Activated CD8-positive, alpha-beta memory T cell treated with anti-CD3 and anti-CD28 coated beads, Interleukin-2, amount 50 U/mL, for 4 hours (primary cell): ENCODE data around the gene B3GNT3.
A peak's percentile ranks its signal among the peaks of the same experiment; 100 is the strongest.

Experiments used
- DNase-seq: peaks from one replicate; pipeline ENCODE4 v3.0.0-alpha.2; 2020

B3GNT3 gene

GRCh38 chr19:17836530-17836929 lies 41.6 kb downstream of the B3GNT3 start:
- no peak for DNase-seq

DNA sequence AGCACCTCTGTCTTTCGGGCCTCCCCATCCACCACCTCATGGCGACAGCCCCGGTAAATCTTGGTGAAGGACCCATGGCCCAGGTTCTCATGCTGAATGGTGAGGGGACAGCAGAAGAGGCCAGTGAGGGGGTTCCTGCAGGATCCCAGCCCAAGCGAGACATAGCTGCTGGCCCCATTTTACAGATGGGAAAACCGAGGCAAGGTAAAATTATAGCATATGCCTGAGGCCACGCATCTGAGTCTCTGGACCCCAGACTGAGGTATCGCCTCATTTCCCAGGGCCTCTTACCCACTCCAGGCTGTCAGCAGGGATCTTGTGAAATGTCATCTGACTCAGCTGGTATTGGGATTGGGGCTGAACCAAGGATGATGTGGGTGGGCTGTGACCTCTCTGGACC lies 43.0 kb downstream of the B3GNT3 start:
- no peak for DNase-seq

DNA sequence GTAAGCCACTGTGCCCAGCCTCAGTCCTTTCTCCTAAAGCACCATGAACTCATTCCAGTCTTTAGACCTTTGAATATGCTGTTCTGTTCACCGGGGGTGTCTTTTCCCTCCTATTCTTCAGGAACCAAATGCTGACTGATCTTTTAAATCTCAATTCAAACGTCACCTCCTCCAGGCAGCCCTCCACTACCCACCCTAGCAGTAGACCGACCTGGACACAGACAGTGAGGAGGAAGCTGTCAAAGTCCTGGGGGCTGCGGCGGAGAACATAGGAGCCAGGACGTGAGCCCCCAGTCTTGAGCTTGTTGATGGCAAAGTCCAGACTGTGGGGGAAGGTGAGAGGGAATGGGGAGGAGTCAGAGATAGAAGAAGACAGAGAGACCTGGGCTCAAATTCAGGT lies 45.1 kb downstream of the B3GNT3 start:
- DNase-seq, result no peak

DNA sequence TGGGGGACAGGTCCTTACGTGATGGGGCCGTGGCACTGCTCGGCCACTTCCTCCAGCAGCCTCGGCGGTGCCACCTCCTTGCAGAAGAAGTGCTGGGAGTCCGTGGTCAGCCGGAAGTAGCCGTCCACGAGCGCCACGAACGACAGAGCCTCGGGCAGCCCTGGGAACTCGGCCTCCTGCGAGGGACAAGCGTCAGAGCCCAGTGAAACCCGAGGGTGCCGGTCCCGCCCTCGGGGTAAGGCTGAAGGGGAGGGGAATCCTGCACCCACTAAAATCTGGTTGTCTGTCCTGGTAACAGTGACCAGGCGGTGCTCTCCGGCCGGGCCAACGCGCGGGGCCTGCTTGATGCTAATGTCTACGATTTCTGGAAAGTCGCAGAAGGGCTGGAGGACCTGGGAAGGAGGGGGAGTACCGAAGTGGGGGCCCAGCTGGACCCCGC lies 46.5 kb downstream of the B3GNT3 start:
- DNase-seq, result no peak

DNA sequence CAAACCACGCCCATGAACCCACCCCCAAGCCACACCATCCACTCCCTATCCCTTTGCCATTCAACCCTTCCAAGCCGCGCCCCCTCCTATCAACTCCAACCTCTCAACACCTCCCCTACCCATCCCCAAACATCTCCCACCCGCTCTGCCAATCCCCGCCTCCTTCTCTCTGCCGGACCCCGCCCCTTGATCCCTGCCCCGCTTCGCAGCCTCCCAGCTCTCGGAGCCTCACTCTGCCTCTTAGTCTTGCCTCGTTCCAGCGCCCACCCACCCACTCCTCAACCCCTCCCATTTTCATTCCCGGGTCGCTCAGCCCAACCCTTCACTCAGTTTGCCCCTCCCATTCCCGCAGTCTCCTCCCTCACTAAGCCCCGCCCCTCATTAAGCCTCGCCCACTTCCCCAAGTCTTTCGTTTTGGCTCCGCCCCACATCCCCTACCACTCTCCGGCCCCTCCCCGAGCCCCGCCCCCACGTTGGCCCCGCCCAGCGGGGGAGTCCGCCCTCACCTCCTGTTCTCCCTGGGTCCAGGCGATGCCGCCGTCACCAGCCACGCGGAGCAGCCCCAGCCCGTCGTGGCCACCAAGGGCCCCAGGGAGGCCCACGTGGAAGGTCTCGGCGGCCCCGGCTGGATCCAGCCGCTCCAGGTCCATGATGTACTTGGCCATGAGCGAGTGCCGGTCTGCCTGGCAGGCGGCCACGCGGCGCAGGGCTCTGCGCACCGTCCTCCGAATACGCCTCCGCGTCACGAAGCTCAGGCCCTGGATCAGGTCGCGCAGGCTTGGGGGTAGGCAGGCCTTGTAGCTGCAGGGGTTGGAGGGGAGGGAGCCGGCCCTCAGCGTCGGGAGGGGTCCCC lies 47.1 kb downstream of the B3GNT3 start:
- DNase-seq, result peak; percentile 46

DNA sequence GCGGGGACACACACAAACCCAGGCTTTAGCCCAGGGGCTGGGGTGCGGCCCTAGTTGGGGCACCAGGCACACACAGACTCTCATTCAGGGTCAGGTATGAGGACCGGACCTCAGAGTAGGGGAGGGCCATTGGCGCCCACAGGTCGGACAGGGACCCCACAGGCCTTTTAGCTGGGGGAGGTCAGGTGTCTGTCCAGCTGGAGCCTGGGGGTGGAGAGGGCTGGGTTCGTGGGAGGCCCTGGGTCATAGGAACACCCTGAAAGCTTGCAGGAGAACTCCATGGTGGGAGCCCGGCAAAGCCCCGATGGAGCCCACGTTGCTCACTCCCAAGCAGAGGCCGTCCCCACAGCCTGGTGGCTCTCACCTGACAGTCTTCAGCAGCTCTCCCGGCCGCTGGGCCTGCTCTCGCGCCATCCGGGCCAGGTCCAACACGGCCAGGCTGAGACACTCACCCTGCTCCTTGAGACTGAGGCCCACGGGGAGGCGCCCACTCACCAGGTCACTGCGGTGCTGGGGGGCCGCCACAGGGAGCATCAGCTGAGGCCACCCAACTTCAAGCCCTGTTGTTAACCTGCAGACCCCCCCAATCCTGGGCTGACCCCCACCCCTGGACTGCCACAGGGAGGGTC lies 47.8 kb downstream of the B3GNT3 start:
- no peak for DNase-seq

- DNase-seq, result no peak
Measured at GRCh38 chr19:17843292-17843827, 48.4 kb downstream of the B3GNT3 start.

DNA sequence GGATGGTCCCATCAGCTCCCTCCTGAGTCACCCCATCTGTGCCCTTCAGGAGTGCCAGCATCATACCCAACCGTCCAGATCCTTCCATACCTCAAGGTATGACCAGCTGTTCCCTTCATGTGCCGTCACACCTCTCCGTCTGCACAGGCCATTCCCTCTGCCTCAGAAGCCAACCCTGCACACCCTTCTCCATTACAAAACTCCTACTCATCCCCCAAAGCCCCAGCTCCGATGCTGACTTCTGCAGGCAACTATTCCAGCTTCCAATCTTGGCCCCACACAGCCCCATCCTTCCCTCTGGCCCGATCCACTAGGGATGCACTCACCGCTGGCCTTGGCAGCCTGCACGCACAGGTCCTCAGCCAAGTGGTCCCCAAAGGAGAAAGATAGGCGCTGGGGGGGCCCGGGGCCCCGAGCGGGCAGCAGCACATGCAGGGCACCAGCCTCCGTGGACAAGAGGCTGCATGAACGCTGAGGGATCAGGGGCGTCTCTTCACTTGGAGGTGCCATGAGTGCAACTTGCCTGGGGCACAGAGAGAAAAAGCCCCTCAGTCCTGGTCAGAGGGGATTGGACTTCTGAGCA lies 49.1 kb downstream of the B3GNT3 start:
- no peak for DNase-seq

DNA sequence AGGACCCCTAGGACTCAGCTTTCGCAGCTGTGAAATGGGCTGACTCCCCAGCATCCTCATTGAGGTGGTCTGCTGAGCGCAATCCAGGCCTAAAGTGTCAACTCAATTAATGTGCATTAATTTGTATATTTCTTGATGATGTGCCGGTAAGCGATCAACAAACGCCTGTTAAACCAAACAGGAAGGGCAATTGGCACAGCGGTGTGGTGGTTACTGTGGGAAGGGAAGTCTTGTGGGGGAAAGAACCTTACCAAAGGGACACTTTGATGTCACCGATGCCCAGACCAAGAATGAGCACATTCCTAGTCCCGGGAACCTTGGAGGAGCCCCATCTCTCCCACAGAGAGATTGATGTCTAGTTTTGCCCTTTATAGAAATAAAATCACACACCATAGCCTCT lies 51.2 kb downstream of the B3GNT3 start:
- DNase-seq, result no peak

- peak; percentile 84 for DNase-seq
Measured at GRCh38 chr19:17847538-17848366, 52.8 kb downstream of the B3GNT3 start, which contains the start of gene JAK3. JAK3 (minus strand) TSS chr19:17847982; CDS start chr19:17844417, 3,565 bp downstream.

DNA sequence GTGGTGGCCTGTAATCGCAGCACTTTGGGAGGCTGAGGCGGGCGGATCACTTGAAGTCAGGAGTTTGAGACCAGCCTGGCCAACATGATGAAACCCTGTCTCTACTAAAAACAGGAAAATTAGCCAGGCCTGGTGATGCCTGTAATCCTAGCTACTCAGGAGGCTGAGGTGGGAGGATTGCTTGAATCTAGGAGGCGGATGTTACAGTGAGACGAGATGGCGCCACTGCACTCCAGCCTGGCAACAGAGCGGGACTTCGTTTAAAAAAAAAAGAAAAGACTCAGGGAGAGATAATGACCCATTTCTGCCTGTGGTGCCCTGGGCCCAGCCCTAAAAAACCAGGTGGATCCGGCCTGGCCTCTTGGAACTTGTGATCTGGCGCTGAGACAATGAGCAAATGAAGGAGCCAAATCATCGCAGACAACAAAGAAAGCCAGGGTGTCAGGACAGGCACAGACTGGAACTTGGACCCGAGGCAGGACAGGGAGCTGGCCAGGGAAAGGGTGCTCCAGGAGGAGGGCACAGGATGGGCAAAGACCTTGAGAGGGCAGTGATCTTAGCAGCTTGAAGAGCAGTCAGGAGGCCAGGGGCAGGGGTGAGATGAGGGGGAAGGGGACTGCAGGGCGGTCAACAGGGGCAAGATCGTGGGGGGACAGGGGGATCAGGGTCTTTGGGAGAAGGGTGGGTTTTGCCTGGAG lies 53.8 kb downstream of the B3GNT3 start:
- DNase-seq, result no peak

- no peak for DNase-seq
Measured at GRCh38 chr19:17854061-17854460, 59.1 kb downstream of the B3GNT3 start.

- peak; percentile 94 for DNase-seq
Measured at GRCh38 chr19:17855280-17856152, 60.6 kb downstream of the B3GNT3 start.

DNA sequence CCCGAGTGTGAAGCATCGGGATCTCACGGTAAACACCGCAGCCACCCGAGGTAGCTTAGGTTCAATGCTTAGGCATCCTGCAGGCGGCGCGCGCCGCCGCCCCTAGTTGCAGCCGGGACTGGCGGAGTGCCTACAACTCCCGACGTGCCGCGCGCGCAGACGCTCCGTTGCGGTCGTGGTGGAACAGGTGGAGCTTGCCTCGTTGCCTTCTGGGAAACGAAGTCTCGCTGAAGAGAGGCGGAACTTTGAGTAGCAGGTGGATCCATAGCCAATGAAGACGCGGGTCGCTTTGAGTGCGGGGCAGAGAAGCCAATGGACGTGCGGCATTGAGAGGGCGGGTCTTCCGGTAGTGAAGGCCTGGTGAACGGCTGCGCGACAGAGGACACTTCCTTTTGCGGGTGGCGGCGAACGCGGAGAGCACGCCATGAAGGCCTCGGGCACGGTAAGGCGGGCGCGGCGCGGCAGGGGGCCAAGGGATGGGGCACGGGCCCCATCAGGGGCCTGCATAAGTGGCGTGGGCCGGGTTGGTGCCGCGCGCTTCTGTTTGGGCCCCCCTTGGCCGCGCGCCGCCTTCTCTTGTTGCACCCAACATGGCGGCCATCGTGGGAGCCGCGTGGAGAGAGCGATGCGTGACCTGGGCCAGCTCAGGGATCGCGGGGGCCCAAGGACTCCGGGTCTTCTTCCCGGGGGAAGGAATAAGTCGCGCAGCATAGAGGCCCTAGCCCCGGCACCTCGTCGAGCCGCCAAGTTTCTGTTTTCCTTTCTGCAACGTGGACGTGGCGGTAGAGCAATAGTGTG lies 64.8 kb downstream of the B3GNT3 start, which contains the start of gene RPL18A:
TSS of gene RPL18A (plus strand) at position 378 of the 798 bp plus-strand sequence. CDS start at position 425, 47 bp downstream.
- peak; percentile 98 for DNase-seq

DNA sequence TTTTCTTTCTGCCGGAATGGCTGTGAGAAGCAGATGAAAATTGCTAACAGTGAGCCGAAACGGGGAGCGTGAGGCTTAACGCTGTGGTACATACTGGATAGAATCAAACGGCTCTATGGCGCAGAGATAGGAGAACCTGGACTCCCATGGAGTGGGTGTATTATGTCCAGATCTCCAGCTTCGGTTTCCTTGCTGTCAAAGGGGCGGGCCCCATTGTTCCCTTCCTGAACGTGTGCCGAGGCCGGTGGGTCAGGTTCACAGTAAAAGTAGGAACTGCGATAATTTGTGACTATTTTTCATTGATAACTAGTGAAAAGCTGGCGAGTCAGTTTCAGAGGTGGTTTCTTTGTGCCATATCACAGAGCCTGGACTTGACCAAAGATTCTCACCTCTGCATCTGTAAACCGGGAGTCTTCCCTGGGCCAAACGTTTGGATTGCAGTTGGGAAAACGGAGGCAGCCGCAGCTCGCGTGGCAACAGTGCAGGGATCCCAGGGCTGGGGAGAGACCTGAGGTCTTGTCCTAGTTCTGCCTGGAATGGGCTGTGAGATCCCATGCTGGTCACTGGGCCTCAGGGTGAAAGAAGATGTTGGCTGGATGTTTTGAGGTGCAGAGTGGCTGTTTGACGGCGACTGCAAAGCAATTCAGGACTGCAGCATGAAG lies 65.5 kb downstream of the B3GNT3 start:
- DNase-seq, result no peak

- DNase-seq, result no peak
Measured at GRCh38 chr19:17860993-17861360, 66.0 kb downstream of the B3GNT3 start.

GRCh38 chr19:17861542-17862402 lies 66.8 kb downstream of the B3GNT3 start:
- no peak for DNase-seq
